Stimulated activated CD4-positive, alpha-beta T cell treated with anti-CD3 and anti-CD28 coated beads, Interleukin-1b, Interleukin-23, amount 100 ng/mL, for 4 hours (primary cell): Measurements from ENCODE around the gene AGR3.

ENCODE experiments used
- DNase-seq, 2 donors: peaks; one replicate each; pipeline ENCODE4 v3.0.0-alpha.2; 2020; ENCODE audit warnings: low read depth in 2 of 2

AGR3 gene

GRCh38 chr7:16881844-16882243, at the start of gene AGR3:
TSS of gene AGR3 (minus strand) at chr7:16881983. CDS start at chr7:16878618, 3,365 bp downstream.
- no peak for DNase-seq

DNA sequence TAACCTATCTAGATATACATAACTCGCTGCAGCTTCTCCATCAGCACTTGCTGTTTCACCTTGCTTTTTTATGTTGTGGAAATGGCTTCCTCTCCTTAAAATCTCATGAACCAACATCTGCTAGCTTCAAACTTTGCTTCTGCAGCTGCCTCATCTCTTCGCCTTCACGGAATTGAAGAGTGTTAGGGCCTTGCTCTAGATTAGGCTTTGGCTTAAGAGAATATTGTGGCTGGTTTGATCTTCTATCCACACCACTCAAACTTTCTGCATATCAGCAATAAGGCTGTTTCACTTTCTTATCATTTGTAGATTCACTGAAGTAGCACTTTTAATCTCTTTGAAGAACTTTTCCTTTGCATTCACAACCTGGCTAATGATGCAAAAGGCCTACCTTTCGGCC, 49.2 kb upstream of the AGR3 start:
- DNase-seq = no peak

GRCh38 chr7:16929146-16929762, 47.5 kb upstream of the AGR3 start:
- no peak for DNase-seq

GRCh38 chr7:16926861-16927260, 45.1 kb upstream of the AGR3 start:
- DNase-seq = no peak

- DNase-seq = no peak
Measured at GRCh38 chr7:16926283-16926682, 44.5 kb upstream of the AGR3 start.

DNA sequence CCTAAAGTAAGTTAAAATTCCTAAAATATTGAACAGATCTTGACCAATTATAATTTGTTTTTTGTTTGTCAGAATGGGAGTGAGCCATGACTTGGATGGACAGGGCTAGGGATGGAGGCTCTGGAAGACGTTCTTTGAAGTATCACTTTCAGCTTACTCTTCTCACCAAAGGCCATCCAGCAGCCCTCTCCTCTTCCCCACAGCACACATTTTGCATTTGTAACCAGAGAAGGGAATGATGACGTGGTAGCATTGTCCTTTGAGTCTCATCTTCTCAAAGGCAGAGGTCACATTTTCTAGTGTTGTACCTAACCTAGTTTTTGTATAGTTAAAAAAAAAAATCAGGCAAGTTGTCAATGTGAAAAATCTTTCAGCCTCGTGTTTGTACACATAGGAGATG, 43.8 kb upstream of the AGR3 start:
- DNase-seq = no peak

DNA sequence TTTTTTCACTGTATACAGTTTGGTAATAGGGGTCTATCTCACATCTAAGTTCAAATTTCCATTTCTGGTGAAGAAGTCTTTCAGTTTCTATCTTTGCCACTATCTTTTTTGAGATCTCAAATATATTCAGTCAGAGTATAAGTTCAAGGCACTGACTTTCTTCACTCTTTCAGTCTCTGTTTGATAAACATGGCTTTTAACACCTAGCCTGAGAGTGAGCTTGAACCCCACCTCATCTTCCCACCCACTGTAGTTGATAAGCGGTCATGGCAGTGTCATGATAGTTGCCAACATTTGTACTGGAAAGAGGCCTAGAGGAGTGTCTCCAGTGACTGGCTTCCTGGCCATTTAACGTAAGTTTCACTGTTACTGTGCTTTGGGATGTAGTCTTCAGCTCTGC, 41.2 kb upstream of the AGR3 start:
- DNase-seq = no peak

DNA sequence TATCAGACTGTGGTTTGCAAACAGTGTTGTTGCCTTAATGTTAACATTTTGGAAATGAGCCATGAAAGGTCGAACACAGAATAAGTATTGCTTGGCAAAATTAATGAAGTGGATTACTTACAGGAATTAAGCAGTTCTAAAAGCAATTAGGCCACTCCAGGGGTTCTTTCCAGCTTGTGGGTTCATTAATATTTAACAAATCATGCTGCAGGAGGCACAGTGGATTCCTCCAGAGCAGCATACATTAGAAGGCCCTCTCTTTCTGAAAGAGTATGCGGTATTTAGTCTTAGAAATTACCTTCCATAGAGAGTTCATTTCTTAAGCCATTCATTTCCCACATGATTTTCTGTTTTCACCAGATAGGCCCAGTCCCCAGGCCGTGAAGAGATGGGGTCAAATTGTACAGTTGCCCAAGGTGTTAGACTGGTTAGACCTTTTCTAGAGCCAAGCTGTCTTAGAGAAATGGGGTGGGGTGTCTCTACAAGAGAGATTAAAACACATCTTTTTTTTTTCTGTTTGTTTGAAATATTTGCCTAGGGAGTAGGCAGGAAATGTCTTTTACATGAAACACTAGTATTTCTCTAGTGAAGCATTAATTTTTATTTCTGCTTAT, 40.0 kb upstream of the AGR3 start:
- DNase-seq = no peak

DNA sequence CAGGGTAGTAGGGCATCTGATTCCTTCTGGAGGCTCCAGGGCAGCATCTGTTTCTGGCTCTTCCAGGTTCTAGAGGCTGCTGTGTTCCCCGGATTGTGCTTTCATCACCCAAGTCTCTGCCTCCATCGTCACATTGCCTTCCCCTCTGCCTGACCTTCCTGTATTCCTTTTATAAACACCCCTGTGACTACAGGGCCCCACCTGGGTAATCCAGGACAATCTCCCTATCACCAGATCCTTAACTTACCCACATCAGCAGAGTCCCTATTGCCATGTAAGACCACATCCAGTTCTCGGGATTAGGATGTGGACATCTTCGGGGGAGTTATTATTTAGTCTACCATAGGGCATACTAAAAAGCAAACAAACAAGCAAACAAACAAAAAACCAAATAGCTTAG, 39.4 kb upstream of the AGR3 start:
- no peak for DNase-seq

- no peak for DNase-seq
Measured at GRCh38 chr7:16919440-16919839, 37.7 kb upstream of the AGR3 start.

- DNase-seq = no peak
Measured at GRCh38 chr7:16918288-16918895, 36.6 kb upstream of the AGR3 start.

DNA sequence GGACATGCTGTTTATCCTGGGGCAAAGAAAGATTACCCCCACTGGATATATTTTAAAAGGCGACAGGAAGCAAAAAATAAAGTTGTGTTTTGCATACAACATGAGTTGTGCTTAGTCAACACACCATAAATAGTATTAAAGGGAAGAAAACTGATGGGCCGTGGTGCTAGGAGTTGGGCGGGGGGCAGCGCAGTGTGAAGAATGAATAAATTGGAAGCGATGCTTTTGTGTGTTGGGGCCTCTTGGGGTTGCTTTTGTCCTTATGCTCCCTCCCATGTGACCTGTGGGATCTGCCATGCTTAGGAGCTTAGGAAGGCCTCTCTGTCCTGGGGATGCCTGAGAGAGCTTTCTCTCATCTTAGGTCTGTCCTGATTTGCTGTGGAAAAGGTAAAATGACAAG, 35.0 kb upstream of the AGR3 start:
- DNase-seq = no peak

DNA sequence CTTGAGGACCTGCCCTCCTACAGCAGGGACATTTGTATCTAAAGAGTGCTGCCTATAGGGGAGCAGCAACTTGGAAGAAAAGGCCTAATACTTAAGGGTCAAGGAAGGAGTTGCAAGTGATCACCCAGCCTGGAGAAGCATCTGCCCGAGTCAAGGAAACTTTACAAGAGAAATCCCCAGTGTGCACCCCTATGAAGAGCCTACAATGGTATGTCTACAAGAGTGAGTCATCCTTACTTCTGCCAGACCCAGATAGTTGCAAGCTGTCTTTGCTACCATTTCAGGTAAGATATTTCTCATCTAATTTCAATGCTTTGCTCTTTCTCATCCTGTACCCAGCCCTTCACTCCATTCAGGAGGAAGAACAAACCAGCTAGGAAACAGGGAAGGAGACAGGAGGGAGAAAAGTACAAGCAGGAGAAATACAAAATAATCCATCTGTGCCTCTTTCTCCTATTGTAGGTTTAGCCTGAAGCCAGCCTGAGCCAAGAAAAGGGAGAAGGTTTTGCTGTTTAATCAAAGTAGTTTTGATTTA, 34.4 kb upstream of the AGR3 start:
- no peak for DNase-seq

DNA sequence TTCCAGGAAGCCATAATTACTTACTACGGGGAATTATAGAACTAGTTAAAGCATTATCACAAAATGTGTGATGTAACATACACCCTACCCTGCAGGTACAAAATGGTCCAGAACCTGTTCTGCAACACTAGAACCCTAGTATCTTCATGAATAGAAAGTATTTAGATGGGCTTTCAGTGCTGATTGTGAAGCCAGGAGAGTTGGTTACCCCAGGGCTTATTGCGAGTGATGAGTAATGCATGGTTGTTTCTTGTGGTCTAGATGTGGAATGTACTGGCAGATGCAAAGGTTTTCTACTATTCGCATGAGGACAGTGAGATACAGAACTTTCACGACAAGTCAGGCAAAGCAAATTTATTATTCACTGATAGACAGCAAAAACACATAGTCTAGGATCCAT, 33.6 kb upstream of the AGR3 start:
- DNase-seq = no peak

GRCh38 chr7:16914771-16915170, 33.0 kb upstream of the AGR3 start:
- no peak for DNase-seq

DNA sequence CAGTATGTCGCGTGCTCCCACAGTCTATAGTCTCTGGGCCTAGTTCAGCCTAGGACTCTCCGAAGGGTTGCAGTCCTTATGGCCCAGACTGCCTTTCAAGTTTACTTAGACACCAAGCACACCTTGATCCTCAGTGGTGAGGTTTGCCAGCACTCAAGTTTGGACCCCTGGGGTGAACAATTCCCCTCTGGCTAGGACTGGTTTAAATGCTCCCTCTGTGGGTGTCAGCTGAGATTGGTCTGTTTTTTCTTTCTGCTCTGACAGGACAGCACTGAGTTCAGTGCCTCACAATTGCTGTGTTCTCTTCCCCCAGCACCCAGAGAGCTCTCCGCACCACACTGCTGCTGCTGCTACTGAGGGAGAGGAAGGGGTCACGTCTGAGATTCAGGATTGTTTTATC, 31.9 kb upstream of the AGR3 start:
- DNase-seq = no peak

DNA sequence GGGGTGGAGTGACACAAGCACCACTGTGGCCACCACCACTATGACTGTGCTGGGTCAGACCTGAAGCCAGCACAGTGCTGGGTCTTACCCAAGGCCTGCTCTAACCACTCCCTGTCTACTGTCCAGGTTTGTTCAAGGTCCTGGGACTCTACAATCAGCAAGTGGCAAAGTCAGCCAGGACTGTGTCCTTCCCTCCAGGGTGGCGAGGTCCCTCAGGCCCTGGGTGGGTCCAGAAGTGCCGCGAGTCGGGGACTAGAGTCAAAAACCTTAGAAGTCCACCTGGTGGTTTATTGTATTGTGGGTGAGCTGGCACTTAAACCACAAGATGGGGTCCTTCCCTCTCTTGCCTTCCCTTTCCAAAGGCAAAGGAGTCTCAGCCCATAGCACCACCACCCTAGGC, 30.8 kb upstream of the AGR3 start:
- DNase-seq = no peak

DNA sequence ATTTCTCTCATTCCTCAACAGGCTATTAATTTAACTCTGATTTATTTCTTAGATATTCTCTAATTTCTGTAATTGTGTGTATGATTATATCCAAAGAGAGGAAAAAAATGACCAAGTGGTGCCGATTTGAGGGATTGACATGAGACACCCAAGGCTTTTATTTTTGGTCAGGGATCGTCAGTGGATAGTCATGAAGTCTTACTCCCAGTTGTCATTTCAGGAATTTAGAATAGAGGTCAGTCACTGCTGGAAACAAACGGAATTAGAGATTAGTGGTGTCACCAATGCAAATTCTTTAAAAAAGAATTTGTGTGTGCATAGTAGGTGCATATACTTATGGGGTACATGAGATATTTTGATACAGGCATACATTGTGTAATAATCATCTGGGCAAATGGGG, 26.8 kb upstream of the AGR3 start:
- DNase-seq = no peak

DNA sequence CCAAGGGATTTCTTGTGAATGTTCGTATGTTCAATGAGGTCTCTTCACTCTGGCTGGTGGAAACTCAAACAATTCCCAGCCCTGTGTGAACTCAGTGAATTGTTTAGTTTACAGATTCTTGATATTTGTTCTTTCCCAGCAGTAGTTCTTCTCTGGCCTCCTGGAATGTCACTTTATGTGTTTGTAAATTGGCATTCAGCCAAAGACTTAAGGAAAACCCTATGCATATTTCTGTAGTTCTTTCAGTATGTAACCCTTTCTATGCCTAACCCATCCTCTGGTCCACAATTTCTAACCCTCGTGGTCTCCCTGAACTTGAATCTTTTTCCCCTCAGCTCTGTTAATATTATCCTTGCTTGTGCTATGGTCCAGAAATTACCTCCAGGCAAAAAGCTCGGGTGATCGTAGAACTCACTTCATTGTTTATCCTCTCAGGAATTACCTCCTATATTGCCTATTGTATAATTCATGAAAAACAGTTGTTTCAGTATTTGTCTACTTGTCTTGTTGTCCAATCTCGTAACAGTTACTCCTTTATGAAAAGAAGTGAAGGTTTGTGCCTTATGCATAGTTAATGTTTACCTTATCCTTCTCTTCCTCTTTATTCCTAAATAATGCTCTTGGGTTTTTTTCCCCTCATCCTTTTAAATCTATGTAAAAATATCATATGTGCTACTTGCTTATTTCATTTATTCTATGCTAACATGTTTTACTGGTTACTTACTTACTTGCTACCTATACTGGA, 23.7 kb upstream of the AGR3 start:
- DNase-seq = no peak

DNA sequence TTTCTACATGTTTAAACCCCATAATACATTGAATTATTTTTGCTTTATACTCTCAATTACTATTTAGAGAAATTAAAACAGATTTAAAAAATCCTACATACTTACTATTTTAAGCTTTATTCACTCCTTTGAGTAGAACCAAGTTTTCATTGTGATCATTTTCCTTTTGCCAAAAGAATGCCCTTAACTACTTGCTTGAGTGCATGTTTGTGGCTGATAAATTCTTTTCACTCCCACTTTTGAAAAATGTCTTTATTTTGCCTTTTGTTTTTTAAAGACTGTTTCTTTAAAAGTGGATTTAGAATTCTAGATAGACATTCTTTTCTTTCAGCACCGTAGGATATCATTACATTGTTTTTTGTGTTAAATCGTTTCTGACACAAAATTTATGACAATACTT, 22.3 kb upstream of the AGR3 start:
- DNase-seq = no peak

- DNase-seq = no peak
Measured at GRCh38 chr7:16900209-16900768, 18.5 kb upstream of the AGR3 start.
